Stimulated activated CD4-positive, alpha-beta T cell treated with anti-CD3 and anti-CD28 coated beads, Interleukin-4, amount 100 ng/mL, for 48 hours (primary cell): Measurements from ENCODE around the gene TOPORS.

Source experiments
- DNase-seq, 2 donors: peaks; one replicate each; pipeline ENCODE4 v3.0.0-alpha.2; 2020; ENCODE audit warnings: low read depth in 2 of 2

The TOPORS gene

DNA sequence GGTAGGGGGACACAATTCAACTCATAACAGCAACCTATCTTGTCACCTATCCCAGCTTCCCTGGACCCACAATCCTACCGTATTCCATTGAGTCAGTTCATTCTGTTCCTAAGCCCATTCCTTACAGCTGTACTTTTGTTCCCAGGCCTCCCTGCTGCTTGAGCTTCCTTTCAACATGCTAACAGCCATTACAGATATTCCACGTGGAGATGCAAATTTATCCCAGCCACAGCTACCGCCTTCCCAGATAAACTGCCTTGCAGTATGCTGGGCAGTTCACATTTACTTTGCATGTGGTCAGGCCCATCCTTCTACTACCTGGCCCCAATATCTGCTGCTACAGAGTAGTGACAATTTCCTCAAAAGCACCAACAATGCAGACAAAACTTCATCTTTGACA is 49.4 kb downstream of the TOPORS start:
- no peak for DNase-seq

DNA sequence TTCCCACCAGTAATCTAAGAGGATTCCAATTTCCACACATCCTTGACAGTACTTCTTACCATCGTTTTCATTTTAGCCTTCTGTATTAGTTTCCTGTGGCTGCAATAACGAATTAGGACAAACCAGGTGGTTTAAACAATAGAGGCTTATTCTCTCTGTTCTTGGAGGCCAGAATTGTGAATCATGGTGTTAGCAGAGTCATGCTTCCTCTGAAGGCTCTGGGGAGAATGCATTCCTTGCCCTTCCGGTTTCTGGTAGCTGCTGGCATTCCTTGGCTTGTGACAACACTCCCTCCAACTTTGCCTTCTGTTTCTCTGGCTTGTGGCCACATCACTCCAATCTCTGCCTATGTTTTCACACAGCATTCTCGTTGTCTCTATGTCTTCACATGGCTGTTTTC is 49.9 kb downstream of the TOPORS start:
- no peak for DNase-seq

DNA sequence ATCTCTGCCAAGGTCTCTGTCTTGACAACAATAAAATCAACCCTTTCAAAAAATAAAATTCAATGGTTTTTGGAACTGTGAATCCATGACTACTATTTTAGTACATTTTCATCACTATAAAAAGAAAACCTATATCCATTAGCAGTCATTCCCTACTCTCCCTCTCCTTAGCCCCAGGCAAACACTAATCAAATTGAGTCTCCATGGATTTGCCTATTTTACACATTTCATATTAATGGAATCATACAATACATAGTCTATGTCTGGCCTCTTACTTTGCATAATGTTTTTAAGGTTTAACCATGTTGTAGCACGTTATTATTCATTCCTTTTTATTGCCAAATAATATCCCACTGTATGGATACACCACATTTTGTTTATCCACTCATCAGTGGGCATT is 50.5 kb downstream of the TOPORS start:
- no peak for DNase-seq

DNA sequence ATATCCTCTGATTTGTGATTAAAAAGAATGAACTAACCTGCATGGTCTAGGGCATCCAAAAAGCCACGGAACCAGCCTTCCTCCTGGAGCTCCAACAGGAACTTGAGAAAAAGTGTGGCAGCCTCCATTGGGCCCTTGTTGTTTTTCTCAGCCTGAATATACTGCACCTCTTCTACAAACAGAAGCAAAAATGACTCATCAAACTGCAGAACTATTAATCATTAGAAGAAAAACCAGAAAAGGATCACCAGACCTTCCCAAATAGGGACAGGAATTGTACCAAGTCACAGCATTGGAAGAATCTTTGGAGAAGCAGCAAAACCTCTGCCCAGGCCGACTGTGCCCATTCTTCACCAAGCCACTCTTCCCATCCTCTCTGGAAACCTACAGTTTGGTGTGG is 51.6 kb downstream of the TOPORS start:
- no peak for DNase-seq

DNA sequence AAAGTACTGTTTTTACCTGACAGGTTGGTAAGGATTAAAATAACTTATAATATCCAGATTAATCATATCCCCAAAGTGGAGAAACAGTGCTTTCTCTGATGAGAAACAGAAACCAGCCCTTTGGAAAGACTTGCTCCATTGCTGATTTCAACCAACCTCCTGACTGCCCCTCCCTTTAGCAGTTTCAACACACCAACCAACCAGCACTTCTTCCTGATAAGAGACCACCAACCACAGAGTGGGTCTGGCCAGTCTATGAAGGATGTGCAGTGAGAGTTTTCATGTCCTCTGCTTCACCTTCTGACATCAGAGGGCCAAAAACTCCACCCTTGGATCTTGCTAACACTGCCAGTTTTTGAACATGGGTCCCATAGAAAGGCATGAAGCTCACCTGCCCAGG is 54.5 kb downstream of the TOPORS start:
- DNase-seq: no peak

DNA sequence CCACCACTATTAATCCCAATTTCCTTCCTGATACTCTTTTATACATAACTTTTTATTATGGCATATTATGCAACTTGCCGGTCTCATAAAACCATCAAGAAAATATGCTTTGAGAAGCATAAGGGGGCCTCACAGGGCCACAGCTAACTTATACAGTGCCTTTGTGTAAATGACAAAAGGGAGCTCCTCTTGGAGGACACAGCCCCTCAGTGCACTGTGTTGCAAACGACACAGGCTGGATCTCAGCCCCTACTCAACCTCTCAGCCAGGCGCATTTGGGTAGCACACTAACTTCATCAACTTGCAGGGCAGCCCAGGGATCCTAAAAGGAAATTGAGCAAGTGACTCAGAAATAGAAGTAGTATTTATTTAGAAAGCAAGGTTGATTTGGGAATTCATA is 61.8 kb downstream of the TOPORS start:
- no peak for DNase-seq
